A549 (cell line): ENCODE data around the gene IRF2BPL. TPM values are rescaled to one million over a fixed set of nuclear protein-coding genes. Genes with fewer than 3 reads are reported as not detected.
A peak's percentile ranks its signal among the peaks of the same experiment; 100 is the strongest.

Source experiments
- ATAC-seq, 2 experiments: fragments of 200-7000 bp in 1 of 2; fragments of >200 bp in 1 of 2; cut with Nextera tagmentation in 1 of 2; cut with Tn5 transposase in 1 of 2; 3 replicates each; pipeline versions ENCODE4 v1.8.0 to v1.9.1; 2018 to 2020; ENCODE audit warnings: mild to moderate bottlenecking in 1 of 2, moderate library complexity in 1 of 2
- CTCF ChIA-PET: fragments of 300-600 bp; sonication (Branson Sonifier 250); formaldehyde crosslinking; extraction: SDS; loops from one replicate; lab custom pipeline; 2021; ENCODE audit warnings: antibody characterized with exemption, inconsistent platforms; lab: Yijun Ruan, JAX
- POLR2A ChIA-PET: fragments of 350-600 bp; formaldehyde crosslinking; extraction: SDS; loops from one replicate; lab custom pipeline; 2021; ENCODE audit warnings: antibody characterized with exemption, inconsistent platforms; lab: Yijun Ruan, JAX
- DNase-seq, 2 experiments: peaks; one replicate each; pipeline versions ENCODE4 v3.0.0 to v3.0.0-alpha.2; 2011 to 2016; ENCODE audit warnings: low read depth in 1 of 2, low spot score in 1 of 2
- FAIRE-seq: peaks from 2 replicates; lab custom pipeline; 2011; peaks lifted over from hg19 to GRCh38; lab: Jason Lieb, UNC
- H3K27ac ChIP-seq, 2 experiments: fragments of >200 bp; sonication (Bioruptor Twin); formaldehyde crosslinking; 3 replicates each; pipeline ENCODE4 v1.5.1; 2016 to 2017
- H3K4me1 ChIP-seq: fragments of >200 bp; sonication (Bioruptor Twin); formaldehyde crosslinking; 3 replicates; pipeline ENCODE4 v1.6.1; 2016
- H3K4me2 ChIP-seq: fragments of >200 bp; sonication (Bioruptor Twin); formaldehyde crosslinking; 3 replicates; pipeline ENCODE4 v1.6.1; 2016
- H3K4me3 ChIP-seq: fragments of >200 bp; sonication (Bioruptor Twin); formaldehyde crosslinking; 3 replicates; pipeline ENCODE4 v1.5.1; 2016
- H3K9me3 ChIP-seq: fragments of >200 bp; sonication (Bioruptor Twin); formaldehyde crosslinking; 3 replicates; pipeline ENCODE4 v1.6.1; 2016
- EP300 ChIP-seq, 2 experiments: fragments of >200 bp; sonication (Bioruptor Twin); formaldehyde crosslinking; IDR thresholded peaks; 2 replicates in 1 of 2; 3 replicates in 1 of 2; pipeline ENCODE4 v1.6.1; 2016 to 2017
- ESRRA ChIP-seq: fragments of 150-350 bp; IDR thresholded peaks from 2 replicates; pipeline ENCODE4 v1.6.1; 2014; ENCODE audit warnings: mild to moderate bottlenecking, low read length, borderline replicate concordance
- HDAC2 ChIP-seq: fragments of 200-600 bp; sonication (generic); IDR thresholded peaks from 2 replicates; pipeline ENCODE4 v1.6.1; 2016
- JUNB ChIP-seq: fragments of >200 bp; sonication (Bioruptor Twin); formaldehyde crosslinking; IDR thresholded peaks from 2 replicates; pipeline ENCODE4 v1.6.1; 2016
- NR3C1 ChIP-seq: fragments of >200 bp; sonication (Bioruptor Twin); formaldehyde crosslinking; IDR thresholded peaks from 3 replicates; pipeline ENCODE4 v1.6.1; 2017
- POLR2AphosphoS2 ChIP-seq: conservative IDR thresholded peaks from 2 replicates; pipeline ENCODE4 v1.6.1; 2012; ENCODE audit warnings: low read length, improper control_type of control experiment, inconsistent platforms
- RAD21 ChIP-seq, 2 experiments: fragments of >200 bp in 1 of 2; sonication (Bioruptor Twin) in 1 of 2; formaldehyde crosslinking in 1 of 2; IDR thresholded peaks in 1 of 2; conservative IDR thresholded peaks in 1 of 2; 2 replicates in 1 of 2; 3 replicates in 1 of 2; pipeline ENCODE4 v1.6.1; 2012 to 2018; ENCODE audit warnings: inconsistent platforms in 1 of 2
- SMC3 ChIP-seq: fragments of >200 bp; sonication (Bioruptor Twin); formaldehyde crosslinking; IDR thresholded peaks from 3 replicates; pipeline ENCODE4 v1.6.1; 2018; ENCODE audit warnings: inconsistent platforms
- TFCP2L1 ChIP-seq: fragments of 250-450 bp; sonication (Bioruptor Pico); IDR thresholded peaks from 2 replicates; pipeline ENCODE4 v1.5.0; 2021; ENCODE audit warnings: mild to moderate bottlenecking
- WGBS: methylation state at CpG from one replicate; pipeline ENCODE4 v1.1.6; 2017; ENCODE audit errors: missing lambda C conversion rate; 5-methylcytosine and 5-hydroxymethylcytosine counted together
- polyA plus RNA-seq, 4 experiments: library from polyadenylated mRNA; depleted of rRNA in 3 of 4; stranded (reverse); fragments of >200 nt; fragmentation: RNase III in 1 of 4; extraction: RNeasy Plus Mini Kit Qiagen cat#74134 plus additional on column Dnase treatment in 1 of 4; gene quantifications; 2 replicates in 3 of 4; 3 replicates in 1 of 4; pipeline ENCODE4 v1.2.3, GENCODE V29; 2011 to 2017
- TF ChIP-seq, protein P1 (sequence below): fragments of >200 bp; sonication (Bioruptor Twin); formaldehyde crosslinking; IDR thresholded peaks from 3 replicates; pipeline ENCODE4 v1.5.1; 2016

The IRF2BPL gene
- polyA plus RNA-seq, 2 of the 4 experiments (the other 2 are of a cell fraction): 18.1 to 28.3 TPM

DNA sequence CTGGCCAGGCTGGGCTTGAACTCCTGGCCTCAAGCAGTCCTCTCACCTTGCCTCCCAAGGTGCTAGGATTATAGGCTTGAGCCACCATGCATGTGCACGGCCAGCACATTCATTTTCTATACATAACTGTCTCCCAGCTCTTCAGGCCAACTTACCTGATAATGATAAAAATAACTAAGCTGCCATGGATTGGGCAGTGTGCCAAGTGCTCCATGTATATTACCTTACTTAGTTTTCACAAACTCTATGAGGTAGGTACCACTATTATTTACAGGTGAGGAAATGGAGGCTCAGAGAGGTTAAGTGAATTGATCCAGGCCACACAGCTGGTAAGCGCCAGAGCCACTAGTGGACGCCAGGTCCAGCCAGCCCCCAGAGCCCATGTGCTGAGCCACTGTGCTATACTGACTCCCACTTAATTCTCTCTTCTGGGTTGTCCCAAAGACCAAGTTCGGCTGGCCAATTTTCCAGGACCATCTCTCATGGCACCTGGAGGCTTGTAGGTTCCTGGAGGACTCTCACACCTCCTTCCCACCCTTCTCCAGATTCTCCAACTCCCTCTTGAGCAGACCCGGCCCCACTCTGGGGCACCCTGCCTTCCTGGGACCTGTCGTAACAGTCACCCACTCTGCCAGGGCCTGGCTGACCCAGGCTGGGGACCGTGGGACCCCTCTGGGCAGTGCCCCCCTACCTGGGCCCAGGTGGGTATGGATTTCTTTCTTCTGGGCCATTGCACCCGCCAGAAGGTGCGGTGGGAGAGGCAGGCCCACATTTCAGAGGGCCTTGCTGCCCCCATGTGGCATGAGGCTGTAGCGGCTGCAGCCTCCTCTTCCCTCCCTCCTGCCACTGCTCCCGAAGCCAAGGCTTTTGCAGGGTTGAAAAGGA lies 39.4 kb upstream of the IRF2BPL start:
- ChIA-PET CTCF (interaction anchor here (0.6 to 34.2 kb wide), 32 partner anchors 8 to 231 kb away, joined by 3 to 1600 read pairs (median 5); partner anchors contain the start of genes CIPC and IRF2BPL), POLR2A (interaction anchor here (0.5 to 1.9 kb wide), 5 partner anchors 35 to 192 kb away, joined by 3 to 7 read pairs (median 5); partner anchors contain the start of gene IRF2BPL)
- Histone ChIP-seq H3K4me2 (peak overlapping the region; percentile 27; the same call in 2 of the 3 replicates), H3K4me3 (no peak overlapping the region), H3K9me3 (no peaks in the 10 kb centered on the region), H3K27ac (peak overlapping the region; percentile 73 to 87), H3K4me1 (peaks cover 35% of the 10 kb centered on the region)
- ATAC-seq: peak; percentile 87 to 92
- no peak for TF ChIP-seq ESRRA
- peak; percentile 100 for TF ChIP-seq SMC3
- TF ChIP-seq EP300 (IDR thresholded peaks at IDR 0.05): 0 out of 5 replicates have a peak, but pooled peaks of 1 of the 2 experiments have one; percentile 26
- peak; percentile 100 for TF ChIP-seq RAD21 (conservative IDR thresholded peaks at IDR 0.05 in 1 of 2, IDR thresholded peaks at IDR 0.05 in 1 of 2)
- TF ChIP-seq, protein P1, sequence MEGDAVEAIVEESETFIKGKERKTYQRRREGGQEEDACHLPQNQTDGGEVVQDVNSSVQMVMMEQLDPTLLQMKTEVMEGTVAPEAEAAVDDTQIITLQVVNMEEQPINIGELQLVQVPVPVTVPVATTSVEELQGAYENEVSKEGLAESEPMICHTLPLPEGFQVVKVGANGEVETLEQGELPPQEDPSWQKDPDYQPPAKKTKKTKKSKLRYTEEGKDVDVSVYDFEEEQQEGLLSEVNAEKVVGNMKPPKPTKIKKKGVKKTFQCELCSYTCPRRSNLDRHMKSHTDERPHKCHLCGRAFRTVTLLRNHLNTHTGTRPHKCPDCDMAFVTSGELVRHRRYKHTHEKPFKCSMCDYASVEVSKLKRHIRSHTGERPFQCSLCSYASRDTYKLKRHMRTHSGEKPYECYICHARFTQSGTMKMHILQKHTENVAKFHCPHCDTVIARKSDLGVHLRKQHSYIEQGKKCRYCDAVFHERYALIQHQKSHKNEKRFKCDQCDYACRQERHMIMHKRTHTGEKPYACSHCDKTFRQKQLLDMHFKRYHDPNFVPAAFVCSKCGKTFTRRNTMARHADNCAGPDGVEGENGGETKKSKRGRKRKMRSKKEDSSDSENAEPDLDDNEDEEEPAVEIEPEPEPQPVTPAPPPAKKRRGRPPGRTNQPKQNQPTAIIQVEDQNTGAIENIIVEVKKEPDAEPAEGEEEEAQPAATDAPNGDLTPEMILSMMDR: peak; percentile 96
- WGBS: 48% methylated on average over 8 of the region's 11 CpGs
- FAIRE-seq: no peak
- DNase-seq: peak; percentile 79 to 87

- no peak overlapping the region for H3K4me3 ChIP-seq
- POLR2A ChIA-PET: interaction anchor here (0.6 to 1.2 kb wide), 2 partner anchors 38 to 102 kb away, joined by 4 to 5 read pairs; partner anchors contain the start of gene IRF2BPL
- H3K9me3 ChIP-seq: no peaks in the 10 kb centered on the region
- DNase-seq (no peak), FAIRE-seq (no peak), ATAC-seq (no peak)
- no peak overlapping the region for H3K4me2 ChIP-seq
- TF ChIP-seq POLR2AphosphoS2 (no peak), NR3C1 (no peak), JUNB (no peak), SMC3 (no peak)
- peaks cover 31% of the 10 kb centered on the region for H3K4me1 ChIP-seq
- WGBS: 85% methylated on average over 10 of the region's 10 CpGs
- CTCF ChIA-PET: interaction anchor here (1.4 to 34.2 kb wide), 11 partner anchors 13 to 192 kb away, joined by 4 to 1600 read pairs (median 132); partner anchors contain the start of gene IRF2BPL
- peak overlapping the region; percentile 73 to 87; a peak in 5 of 6 replicates for H3K27ac ChIP-seq
Observed at GRCh38 chr14:77066578-77067172, 38.2 kb upstream of the IRF2BPL start.

DNA sequence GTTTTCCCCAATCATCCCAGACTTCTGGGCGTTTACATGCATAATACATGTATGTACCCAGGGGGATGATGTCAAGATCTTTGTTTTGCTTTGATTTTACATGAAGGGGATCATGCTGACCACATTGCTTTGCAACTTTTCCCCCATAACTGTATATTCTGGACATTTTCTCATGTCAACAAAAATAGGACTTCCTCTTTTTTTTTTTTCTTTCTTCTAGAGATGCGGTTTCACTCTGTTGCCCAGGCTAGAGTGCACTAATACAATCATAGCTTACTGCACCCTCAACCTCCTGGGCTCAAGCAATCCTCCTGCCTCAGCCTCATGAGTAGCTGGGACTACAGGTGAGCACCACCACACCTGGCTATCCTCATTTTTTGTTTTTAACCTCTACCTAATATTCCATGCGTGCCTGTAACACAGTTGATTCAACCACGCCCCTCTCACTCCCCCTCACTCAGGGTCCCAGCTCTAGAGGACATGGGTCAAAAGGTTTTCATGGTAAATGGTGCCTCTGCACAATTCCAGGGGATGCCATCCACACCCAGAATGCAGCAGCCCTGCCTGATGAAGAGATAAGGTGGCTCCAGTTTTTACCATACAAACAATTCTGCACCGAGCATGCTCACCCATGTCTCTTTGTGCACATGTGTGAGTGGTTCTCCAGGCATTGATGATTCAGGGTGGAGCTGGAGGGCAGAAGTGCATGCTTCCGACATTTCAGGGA lies 37.5 kb upstream of the IRF2BPL start:
- ATAC-seq (no peak), FAIRE-seq (no peak), DNase-seq (no peak)
- CTCF ChIA-PET: interaction anchor here (1.0 to 22.6 kb wide), 9 partner anchors 13 to 191 kb away, joined by 3 to 676 read pairs (median 132); partner anchors contain the start of gene IRF2BPL
- 83% methylated on average over 6 of the region's 6 CpGs for WGBS
- Histone ChIP-seq H3K4me2 (no peak overlapping the region), H3K4me3 (no peak overlapping the region), H3K27ac (peak overlapping the region in 1 of 2 experiments; percentile 87; a peak in 4 of 6 replicates), H3K4me1 (peaks cover 29% of the 10 kb centered on the region), H3K9me3 (no peaks in the 10 kb centered on the region)
- POLR2A ChIA-PET: no interaction called here
- TF ChIP-seq, protein P1: no peak
- TF ChIP-seq HDAC2 (no peak), TFCP2L1 (CRISPR knock-in tag) (no peak)
